ENCODE measurements around the gene EDNRA. TPM values are rescaled to one million over a fixed set of nuclear protein-coding genes. Genes with fewer than 3 reads are reported as not detected.

The EDNRA gene
- total and polyA plus RNA-seq, 2 donors (not counting 3 experiments of a cell fraction or from before 2014, with no cell fraction given) = 0.01 TPM; not detected in 1

DNA sequence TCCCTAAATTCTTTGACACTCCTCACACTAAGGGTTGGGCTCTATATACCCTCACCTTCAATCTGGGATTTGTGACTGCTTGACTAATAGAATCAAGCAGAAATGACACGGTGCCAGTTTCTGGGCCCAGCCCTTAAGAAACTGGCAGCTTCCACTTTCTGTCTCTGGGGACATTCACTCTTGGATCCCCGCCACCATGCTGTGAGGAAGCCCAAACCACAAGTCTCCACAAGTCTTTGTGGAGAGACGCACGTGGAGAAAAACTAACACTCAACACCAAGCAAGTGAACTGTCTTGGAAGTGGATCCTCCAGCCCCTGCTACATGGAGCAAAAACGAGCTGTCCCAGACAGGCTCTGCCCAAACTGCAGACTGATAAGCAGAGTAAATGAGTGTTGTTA, 1.1 kb upstream of the EDNRA start:
- ChIA-PET POLR2A (no interaction called here), CTCF (no interaction called here)
- Histone ChIP-seq H3K4me3 (replicated peaks in 1 of 3; ENCODE audit: insufficient read depth in 1 of 3, low read depth in 1 of 3, low read length in 3 of 3) (no peak overlapping the region), H4K20me1 (replicated peaks; ENCODE audit: control insufficient read depth, extremely low read depth, insufficient read depth, low read length) (no peaks in the 10 kb centered on the region), H3K9me3 (replicated peaks; ENCODE audit: control insufficient read depth, insufficient read depth, low read length) (no peaks in the 10 kb centered on the region), H3K4me1 (ENCODE audit: control insufficient read depth, extremely low read depth, insufficient read depth, low read length) (no peaks in the 10 kb centered on the region), H3K27ac (ENCODE audit: insufficient read depth, low read depth, low read length) (no peak overlapping the region), H2AFZ (ENCODE audit: low read depth, low read length) (no peak overlapping the region), H3K36me3 (ENCODE audit: control insufficient read depth in 2 of 2, extremely low read depth in 1 of 2, insufficient read depth in 2 of 2, low read length in 2 of 2) (no peaks in the 10 kb centered on the region), H3K9ac (replicated peaks; ENCODE audit: extremely low read depth, insufficient read depth, low read length) (no peak overlapping the region), H3K9me1 (replicated peaks; ENCODE audit: control insufficient read depth, extremely low read depth, insufficient read depth, low read length) (no peaks in the 10 kb centered on the region), H3K4me2 (ENCODE audit: insufficient read depth, low read length) (no peak overlapping the region), H3K79me2 (ENCODE audit: control insufficient read depth, insufficient read depth, low read length) (no peaks in the 10 kb centered on the region), H3K27me3 (ENCODE audit: control insufficient read depth in 2 of 2, insufficient read depth in 2 of 2, low read length in 2 of 2) (peaks cover 23 to 32% of the 10 kb centered on the region in 2 experiments)
- BruUV-seq (replicated peaks) = no TSS peak
- dilution Hi-C loops (cut with MboI; ENCODE audit: extremely low pct_ligation_motif_present, low sequenced_read_pairs) (no loop called here), intact Hi-C loops (cut with micrococcal nuclease) (no loop called here)
- FAIRE-seq (no peak), DNase-seq (ENCODE audit: low read depth, low spot score) (no peak)
- no peak for TF ChIP-seq MYC (IDR thresholded peaks at IDR 0.05; ENCODE audit: low read depth, low read length)
- TF ChIP-seq POLR2AphosphoS5 (IDR thresholded peaks at IDR 0.05; ENCODE audit: insufficient read depth, low read depth, low read length) = no peak
- TF ChIP-seq, protein P1, sequence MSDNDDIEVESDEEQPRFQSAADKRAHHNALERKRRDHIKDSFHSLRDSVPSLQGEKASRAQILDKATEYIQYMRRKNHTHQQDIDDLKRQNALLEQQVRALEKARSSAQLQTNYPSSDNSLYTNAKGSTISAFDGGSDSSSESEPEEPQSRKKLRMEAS (IDR thresholded peaks at IDR 0.05; ENCODE audit: insufficient read depth, insufficient read length) = no peak
- TF ChIP-seq GATA2 (IDR thresholded peaks at IDR 0.05; ENCODE audit: insufficient read depth, insufficient read length, low read depth, low read length) = no peak
- TF ChIP-seq FOS (IDR thresholded peaks at IDR 0.05; ENCODE audit: borderline replicate concordance, insufficient read depth, low read length) = no peak
- TF ChIP-seq POLR2A (IDR thresholded peaks at IDR 0.05; ENCODE audit: low read depth, low read length) = no peak
- TF ChIP-seq EZH2 (IDR thresholded peaks at IDR 0.05; ENCODE audit: borderline replicate concordance, low read depth, low read length, severe bottlenecking) = no peak
- no peak for TF ChIP-seq JUN (IDR thresholded peaks at IDR 0.05; ENCODE audit: borderline replicate concordance, insufficient read depth, insufficient read length, low read depth)
- TF ChIP-seq, protein P2, sequence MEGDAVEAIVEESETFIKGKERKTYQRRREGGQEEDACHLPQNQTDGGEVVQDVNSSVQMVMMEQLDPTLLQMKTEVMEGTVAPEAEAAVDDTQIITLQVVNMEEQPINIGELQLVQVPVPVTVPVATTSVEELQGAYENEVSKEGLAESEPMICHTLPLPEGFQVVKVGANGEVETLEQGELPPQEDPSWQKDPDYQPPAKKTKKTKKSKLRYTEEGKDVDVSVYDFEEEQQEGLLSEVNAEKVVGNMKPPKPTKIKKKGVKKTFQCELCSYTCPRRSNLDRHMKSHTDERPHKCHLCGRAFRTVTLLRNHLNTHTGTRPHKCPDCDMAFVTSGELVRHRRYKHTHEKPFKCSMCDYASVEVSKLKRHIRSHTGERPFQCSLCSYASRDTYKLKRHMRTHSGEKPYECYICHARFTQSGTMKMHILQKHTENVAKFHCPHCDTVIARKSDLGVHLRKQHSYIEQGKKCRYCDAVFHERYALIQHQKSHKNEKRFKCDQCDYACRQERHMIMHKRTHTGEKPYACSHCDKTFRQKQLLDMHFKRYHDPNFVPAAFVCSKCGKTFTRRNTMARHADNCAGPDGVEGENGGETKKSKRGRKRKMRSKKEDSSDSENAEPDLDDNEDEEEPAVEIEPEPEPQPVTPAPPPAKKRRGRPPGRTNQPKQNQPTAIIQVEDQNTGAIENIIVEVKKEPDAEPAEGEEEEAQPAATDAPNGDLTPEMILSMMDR (IDR thresholded peaks at IDR 0.05; ENCODE audit: extremely low read depth in 1 of 2, insufficient read depth in 1 of 2, low read depth in 1 of 2, low read length in 2 of 2) = no peak
